ENCODE data around the gene ARF6. TPM values are rescaled to one million over a fixed set of nuclear protein-coding genes. Genes with fewer than 3 reads are reported as not detected.
"Not testable (repeated sequence)": the region's sequence is repeated elsewhere in the genome, so short reads cannot be mapped to it uniquely, and the experiment has no call there.

ARF6 gene
- 63.7 TPM for polyA plus RNA-seq (2013, experiment 1 of 2; ENCODE audit: insufficient read length)
- polyA plus RNA-seq (2013, experiment 2 of 2; ENCODE audit: insufficient read length): 68.4 TPM

GRCh38 chr14:49892636-49893308 is at the start of gene ARF6:
Gene ARF6 (plus strand): TSS chr14:49893082. CDS start chr14:49893737, 655 bp downstream.
- DNase-seq: peak; percentile 98

- DNase-seq: no peak
Measured at GRCh38 chr14:49849213-49849847, 43.6 kb upstream of the ARF6 start.

GRCh38 chr14:49851813-49852212 is 41.1 kb upstream of the ARF6 start:
- no peak for DNase-seq

GRCh38 chr14:49852301-49853157 is 40.4 kb upstream of the ARF6 start, which contains the start of gene NEMF:
Gene NEMF (minus strand): TSS chr14:49852788. CDS start chr14:49852753, 35 bp downstream.
- DNase-seq: peak; percentile 90

GRCh38 chr14:49853158-49853477 is 39.8 kb upstream of the ARF6 start:
- no peak for DNase-seq

GRCh38 chr14:49853572-49854375 is 39.1 kb upstream of the ARF6 start:
- peak; percentile 85 for DNase-seq

- peak; percentile 44 for DNase-seq
Measured at GRCh38 chr14:49857427-49858003, 35.4 kb upstream of the ARF6 start.

- no peak for DNase-seq
Measured at GRCh38 chr14:49858383-49858782, 34.5 kb upstream of the ARF6 start.

GRCh38 chr14:49860988-49861698 is 31.7 kb upstream of the ARF6 start:
- DNase-seq: no peak

GRCh38 chr14:49861699-49862088 is 31.2 kb upstream of the ARF6 start:
- DNase-seq: peak; percentile 97

- peak; percentile 90 for DNase-seq
Measured at GRCh38 chr14:49862089-49862673, 30.7 kb upstream of the ARF6 start.

GRCh38 chr14:49863487-49864281 is 29.2 kb upstream of the ARF6 start:
- no peak for DNase-seq

GRCh38 chr14:49865431-49865859 is 27.4 kb upstream of the ARF6 start:
- DNase-seq: peak; percentile 63

- DNase-seq: peak; percentile 92
Measured at GRCh38 chr14:49867831-49868719, 24.8 kb upstream of the ARF6 start.

- no peak for DNase-seq
Measured at GRCh38 chr14:49868720-49869114, 24.2 kb upstream of the ARF6 start.

- DNase-seq: no peak
Measured at GRCh38 chr14:49870908-49871307, 22.0 kb upstream of the ARF6 start.

- not testable (repeated sequence) for DNase-seq
Measured at GRCh38 chr14:49873548-49873947, 19.3 kb upstream of the ARF6 start.

- no peak for DNase-seq
Measured at GRCh38 chr14:49875640-49876198, 17.2 kb upstream of the ARF6 start.

Data from fibroblast of skin of scalp (primary cell).